ENCODE data around the gene PXDN. TPM values are rescaled to one million over a fixed set of nuclear protein-coding genes. Genes with fewer than 3 reads are reported as not detected.
"Not testable (repeated sequence)": the region's sequence is repeated elsewhere in the genome, so short reads cannot be mapped to it uniquely, and the experiment has no call there.

PXDN gene
- total RNA-seq, 1 donor from 2014 or later = 292 TPM

GRCh38 chr2:1682181-1682440, 62.2 kb downstream of the PXDN start:
- H3K27ac Mint-ChIP-seq = no peak overlapping the region

GRCh38 chr2:1681323-1682180, 62.8 kb downstream of the PXDN start:
- Mint-ChIP-seq H3K27ac (no peak overlapping the region), H3K4me3 (no peak overlapping the region), H3K9me3 (no peaks in the 10 kb centered on the region), H3K27me3 (ENCODE audit: low read depth) (no peaks in the 10 kb centered on the region), H3K4me1 (peaks cover 1% of the 10 kb centered on the region), H3K36me3 (peaks cover 16% of the 10 kb centered on the region)
- no peak for TF ChIP-seq CTCF (IDR thresholded peaks at IDR 0.05; ENCODE audit: unreplicated experiment)
- DNase-seq (ENCODE audit: low spot score in 2 of 2, unreplicated experiment in 2 of 2) = no peak

More at GRCh38 chr2:1682181-1682440, 62.2 kb downstream of the PXDN start:
- Mint-ChIP-seq H3K27me3 (ENCODE audit: low read depth) (no peaks in the 10 kb centered on the region), H3K4me3 (no peak overlapping the region), H3K9me3 (no peaks in the 10 kb centered on the region), H3K36me3 (peaks cover 21% of the 10 kb centered on the region), H3K4me1 (peaks cover 1% of the 10 kb centered on the region)
- no peak for TF ChIP-seq CTCF (IDR thresholded peaks at IDR 0.05; ENCODE audit: unreplicated experiment)
- no peak for DNase-seq (ENCODE audit: low spot score in 2 of 2, unreplicated experiment in 2 of 2)

DNA sequence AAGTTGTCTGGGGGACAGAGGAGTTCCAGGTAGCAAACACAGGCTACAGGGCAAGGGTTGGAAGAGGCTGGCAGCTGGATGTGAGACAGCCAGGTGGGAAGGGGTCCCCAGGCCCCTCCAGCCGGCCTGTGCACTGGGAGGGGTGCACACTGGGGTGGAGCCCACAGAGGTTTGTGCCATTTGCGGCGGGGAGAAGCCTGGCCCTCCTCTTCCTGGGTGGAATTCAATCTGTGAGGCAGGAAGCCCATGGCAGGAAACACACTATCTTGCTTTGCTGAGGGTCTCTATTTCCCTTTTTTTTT, 63.3 kb downstream of the PXDN start:
- TF ChIP-seq CTCF (IDR thresholded peaks at IDR 0.05; ENCODE audit: unreplicated experiment) = no peak
- no peak overlapping the region for H3K27ac Mint-ChIP-seq
- no peak for DNase-seq (ENCODE audit: low spot score in 2 of 2, unreplicated experiment in 2 of 2)
- H3K36me3 Mint-ChIP-seq = peaks cover 12% of the 10 kb centered on the region
- H3K4me1 Mint-ChIP-seq = peaks cover 1% of the 10 kb centered on the region
- no peaks in the 10 kb centered on the region for H3K27me3 Mint-ChIP-seq (ENCODE audit: low read depth)
- H3K4me3 Mint-ChIP-seq = no peak overlapping the region
- no peaks in the 10 kb centered on the region for H3K9me3 Mint-ChIP-seq

DNA sequence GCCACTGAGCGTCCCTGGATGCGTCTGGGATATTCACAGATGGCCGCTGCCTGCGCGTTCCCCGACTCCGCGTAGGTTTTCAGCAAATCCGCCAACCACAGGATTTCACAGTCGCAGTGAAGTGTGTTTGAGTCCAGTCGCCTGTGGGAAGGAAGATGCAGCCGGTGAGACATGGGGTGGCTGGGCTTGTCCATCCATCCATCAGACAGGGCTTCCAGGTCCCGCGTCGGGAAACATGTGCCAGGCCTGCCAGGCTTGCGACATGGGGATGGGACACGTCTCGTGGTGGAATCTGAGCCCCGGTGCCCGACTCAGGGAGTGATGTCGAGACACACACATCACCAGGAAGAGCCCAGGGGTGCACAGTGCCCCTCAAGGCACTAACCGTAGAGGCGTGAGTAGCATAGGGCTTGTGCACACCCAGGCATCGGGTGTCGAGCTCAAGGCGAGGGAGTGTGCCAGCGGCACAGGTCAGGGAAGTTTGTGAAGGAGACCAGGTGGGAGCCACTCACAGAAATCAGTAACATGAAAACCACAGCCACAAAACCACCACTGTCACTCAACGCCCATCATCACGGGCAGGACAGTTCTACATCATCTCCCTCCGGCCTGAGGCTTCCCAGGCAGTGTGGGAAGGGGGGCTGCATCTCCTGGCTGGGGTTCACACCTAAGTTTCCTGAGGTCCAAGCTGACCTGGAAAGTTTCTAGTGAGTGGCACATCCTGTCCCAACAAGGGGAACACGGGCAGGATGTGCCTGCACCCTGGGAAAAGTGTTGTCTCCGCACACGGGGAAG, 63.9 kb downstream of the PXDN start:
- Mint-ChIP-seq H3K36me3 (peaks cover 14% of the 10 kb centered on the region), H3K4me1 (peaks cover 1% of the 10 kb centered on the region), H3K9me3 (no peaks in the 10 kb centered on the region), H3K4me3 (no peak overlapping the region), H3K27me3 (ENCODE audit: low read depth) (no peaks in the 10 kb centered on the region), H3K27ac (no peak overlapping the region)
- no peak for DNase-seq (ENCODE audit: low spot score in 2 of 2, unreplicated experiment in 2 of 2)
- TF ChIP-seq CTCF (IDR thresholded peaks at IDR 0.05; ENCODE audit: unreplicated experiment) = no peak

DNA sequence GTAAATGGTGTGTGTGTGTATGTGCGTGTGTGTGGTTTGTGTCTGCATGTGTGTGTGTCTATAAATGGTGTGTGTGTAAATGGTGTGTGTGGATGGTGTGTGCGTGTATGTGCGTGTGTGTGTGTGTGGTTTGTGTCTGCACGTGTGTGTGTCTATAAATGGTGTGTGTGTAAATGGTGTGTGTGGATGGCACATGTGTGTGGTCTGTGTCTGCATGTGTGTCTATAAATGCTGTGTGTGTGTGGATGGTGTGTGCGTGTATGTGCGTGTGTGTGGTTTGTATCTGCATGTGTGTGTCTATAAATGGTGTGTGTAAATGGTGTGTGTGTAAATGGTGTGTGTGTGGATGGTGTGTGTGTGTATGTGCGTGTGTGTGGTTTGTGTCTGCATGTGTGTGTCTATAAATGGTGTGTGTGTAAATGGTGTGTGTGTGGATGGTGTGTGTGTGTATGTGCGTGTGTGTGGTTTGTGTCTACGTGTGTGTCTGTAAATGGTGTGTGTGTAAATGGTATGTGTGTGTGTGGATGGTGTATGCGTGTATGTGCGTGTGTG, 64.8 kb downstream of the PXDN start:
- not testable (repeated sequence) for H3K4me3 Mint-ChIP-seq; H3K27me3 Mint-ChIP-seq (ENCODE audit: low read depth); H3K9me3 Mint-ChIP-seq; DNase-seq (ENCODE audit: low spot score in 2 of 2, unreplicated experiment in 2 of 2); H3K4me1 Mint-ChIP-seq; H3K27ac Mint-ChIP-seq
- H3K36me3 Mint-ChIP-seq = peaks cover 18% of the 10 kb centered on the region

DNA sequence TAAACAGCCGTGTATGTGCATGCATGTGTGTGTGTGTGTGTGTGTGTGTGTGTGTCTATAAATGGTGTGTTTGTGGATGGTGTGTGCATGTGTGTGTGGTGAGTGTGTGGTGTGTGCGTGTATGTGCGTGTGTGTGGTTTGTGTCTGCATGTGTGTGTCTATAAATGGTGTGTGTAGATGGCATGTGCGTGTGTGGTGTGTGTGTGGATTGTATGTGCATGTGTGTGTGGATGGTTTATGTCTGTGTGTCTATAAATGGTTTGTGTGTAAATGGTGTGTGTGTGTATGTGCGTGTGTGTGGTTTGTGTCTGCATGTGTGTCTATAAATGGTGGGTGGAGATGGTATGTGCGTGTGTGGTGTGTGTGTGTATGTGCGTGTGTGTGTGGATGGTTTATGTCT, 65.2 kb downstream of the PXDN start:
- not testable (repeated sequence) for DNase-seq (ENCODE audit: low spot score in 2 of 2, unreplicated experiment in 2 of 2); H3K4me1 Mint-ChIP-seq; H3K9me3 Mint-ChIP-seq; H3K27ac Mint-ChIP-seq; H3K27me3 Mint-ChIP-seq (ENCODE audit: low read depth); H3K4me3 Mint-ChIP-seq
- peaks cover 20% of the 10 kb centered on the region for H3K36me3 Mint-ChIP-seq
